IMR-90 (cell line): ENCODE measurements around the gene PDCL3.

ENCODE experiments used
- BHLHE40 ChIP-seq: fragments of 150-350 bp; IDR thresholded peaks from 2 replicates; pipeline ENCODE4 v1.6.1; 2016; ENCODE audit warnings: mild to moderate bottlenecking, low read depth, low read length
- CEBPB ChIP-seq: IDR thresholded peaks from 2 replicates; pipeline ENCODE4 v1.6.1; 2012; ENCODE audit warnings: low read depth, low read length, improper control_type of control experiment
- MAZ ChIP-seq: IDR thresholded peaks from 2 replicates; pipeline ENCODE4 v1.6.1; 2012; ENCODE audit warnings: low read depth, mild to moderate bottlenecking, low read length, improper control_type of control experiment, moderate library complexity, borderline replicate concordance
- POLR2A ChIP-seq: IDR thresholded peaks from 2 replicates; pipeline ENCODE4 v1.6.1; 2012; ENCODE audit warnings: mild to moderate bottlenecking, low read depth, low read length
- RCOR1 ChIP-seq: IDR thresholded peaks from 2 replicates; pipeline ENCODE4 v1.6.1; 2012; ENCODE audit warnings: mild to moderate bottlenecking, low read length, improper control_type of control experiment; ENCODE audit not compliant: insufficient replicate concordance
- RFX5 ChIP-seq: IDR thresholded peaks from 2 replicates; pipeline ENCODE4 v1.8.0; 2012; ENCODE audit warnings: low read depth, mild to moderate bottlenecking, low read length, moderate library complexity
- SMC3 ChIP-seq: fragments of 150-350 bp; IDR thresholded peaks from 2 replicates; pipeline ENCODE4 v1.6.1; 2016; ENCODE audit warnings: low read depth, mild to moderate bottlenecking, antibody characterized with exemption, low read length, moderate library complexity
- TF ChIP-seq, protein P1 (sequence below): conservative IDR thresholded peaks from 2 replicates; pipeline ENCODE4 v1.5.1; 2012; ENCODE audit warnings: mild to moderate bottlenecking, low read depth, low read length, improper control_type of control experiment
- TF ChIP-seq, protein P2 (sequence below): fragments of 150-350 bp; IDR thresholded peaks from 2 replicates; pipeline ENCODE4 v1.6.1; 2017; ENCODE audit warnings: mild to moderate bottlenecking, antibody characterized with exemption, low read length, low read depth

DNA sequence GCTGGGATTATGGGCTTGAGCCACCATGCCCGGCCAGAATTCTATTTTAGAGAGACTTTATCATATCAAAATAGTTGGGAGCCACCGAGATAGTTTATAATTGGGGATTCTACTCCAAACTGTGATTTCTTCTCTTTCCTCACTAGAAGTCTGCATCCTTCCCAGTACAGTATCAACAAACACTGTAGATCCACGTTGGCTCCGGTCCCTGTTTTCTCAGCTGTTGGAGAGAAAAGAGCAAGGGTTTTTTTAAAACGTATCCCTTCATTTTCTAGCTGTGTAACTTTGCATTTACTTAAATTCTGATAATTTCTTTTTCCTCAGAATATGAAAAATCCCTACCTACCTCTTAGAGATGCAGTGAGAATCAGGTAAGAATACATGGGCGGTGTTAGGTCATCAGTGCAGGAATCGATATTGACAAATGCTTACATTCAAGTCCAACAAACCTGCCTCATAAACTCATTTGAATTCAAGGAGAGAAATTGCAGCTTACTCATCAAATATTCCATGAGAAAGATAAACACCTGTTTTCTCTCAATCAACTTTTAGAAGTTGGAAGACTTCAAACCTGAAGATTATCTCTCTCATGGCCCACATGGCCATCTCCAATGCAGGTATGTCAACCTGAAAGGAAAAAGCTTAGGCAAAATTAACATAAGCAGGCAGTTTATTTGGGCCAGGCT is 17.7 kb upstream of the PDCL3 start:
- no peak for TF ChIP-seq MAZ
- no peak for TF ChIP-seq RFX5
- no peak for TF ChIP-seq RCOR1
- TF ChIP-seq CEBPB = no peak
- TF ChIP-seq, protein P1, sequence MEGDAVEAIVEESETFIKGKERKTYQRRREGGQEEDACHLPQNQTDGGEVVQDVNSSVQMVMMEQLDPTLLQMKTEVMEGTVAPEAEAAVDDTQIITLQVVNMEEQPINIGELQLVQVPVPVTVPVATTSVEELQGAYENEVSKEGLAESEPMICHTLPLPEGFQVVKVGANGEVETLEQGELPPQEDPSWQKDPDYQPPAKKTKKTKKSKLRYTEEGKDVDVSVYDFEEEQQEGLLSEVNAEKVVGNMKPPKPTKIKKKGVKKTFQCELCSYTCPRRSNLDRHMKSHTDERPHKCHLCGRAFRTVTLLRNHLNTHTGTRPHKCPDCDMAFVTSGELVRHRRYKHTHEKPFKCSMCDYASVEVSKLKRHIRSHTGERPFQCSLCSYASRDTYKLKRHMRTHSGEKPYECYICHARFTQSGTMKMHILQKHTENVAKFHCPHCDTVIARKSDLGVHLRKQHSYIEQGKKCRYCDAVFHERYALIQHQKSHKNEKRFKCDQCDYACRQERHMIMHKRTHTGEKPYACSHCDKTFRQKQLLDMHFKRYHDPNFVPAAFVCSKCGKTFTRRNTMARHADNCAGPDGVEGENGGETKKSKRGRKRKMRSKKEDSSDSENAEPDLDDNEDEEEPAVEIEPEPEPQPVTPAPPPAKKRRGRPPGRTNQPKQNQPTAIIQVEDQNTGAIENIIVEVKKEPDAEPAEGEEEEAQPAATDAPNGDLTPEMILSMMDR = no peak
- TF ChIP-seq POLR2A = no peak
- TF ChIP-seq, protein P2, sequence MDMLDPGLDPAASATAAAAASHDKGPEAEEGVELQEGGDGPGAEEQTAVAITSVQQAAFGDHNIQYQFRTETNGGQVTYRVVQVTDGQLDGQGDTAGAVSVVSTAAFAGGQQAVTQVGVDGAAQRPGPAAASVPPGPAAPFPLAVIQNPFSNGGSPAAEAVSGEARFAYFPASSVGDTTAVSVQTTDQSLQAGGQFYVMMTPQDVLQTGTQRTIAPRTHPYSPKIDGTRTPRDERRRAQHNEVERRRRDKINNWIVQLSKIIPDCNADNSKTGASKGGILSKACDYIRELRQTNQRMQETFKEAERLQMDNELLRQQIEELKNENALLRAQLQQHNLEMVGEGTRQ = no peak
- TF ChIP-seq BHLHE40 = no peak
- no peak for TF ChIP-seq SMC3
